GM15510 (cell line): ENCODE results near the gene ACO2.

Source experiments
- POLR2A ChIP-seq: IDR thresholded peaks from 3 replicates; pipeline ENCODE4 v1.6.1; 2011; ENCODE audit warnings: borderline replicate concordance; ENCODE audit not compliant: insufficient read length; ENCODE audit errors: extremely low read depth

Gene ACO2

DNA sequence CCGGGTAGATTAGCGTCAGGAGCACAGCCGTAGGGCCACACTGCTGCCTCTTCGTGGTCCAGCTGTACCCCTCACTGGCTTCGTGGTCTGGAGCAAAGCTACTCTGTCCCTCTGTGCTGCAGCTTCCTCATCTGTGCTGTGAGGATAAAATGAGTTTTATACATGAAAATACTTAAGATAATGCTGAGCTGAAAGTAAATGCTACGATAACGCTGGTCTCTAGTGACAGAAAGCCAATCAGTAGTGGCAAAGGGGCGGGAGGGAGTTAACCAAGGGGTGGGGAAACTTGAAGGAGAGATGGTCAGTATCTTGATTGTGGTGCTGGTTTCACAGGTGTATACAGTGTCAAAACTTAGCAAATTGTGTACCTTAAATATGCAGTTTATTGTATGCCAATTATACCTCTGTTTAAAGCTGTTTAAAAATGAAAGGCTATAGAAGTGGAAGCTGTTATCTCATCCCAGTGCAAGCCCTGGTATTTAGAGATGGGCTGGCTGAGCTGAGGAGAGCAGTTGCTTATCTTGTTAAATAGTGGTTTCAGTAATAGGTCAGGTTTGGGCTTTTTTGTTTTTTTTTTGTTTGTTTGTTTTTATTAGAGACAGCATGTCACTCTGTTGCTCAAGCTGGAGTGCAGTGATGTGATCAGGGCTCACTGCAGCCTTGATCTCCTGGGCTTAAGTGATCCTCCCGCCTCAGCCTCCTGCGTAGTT, 36.7 kb downstream of the ACO2 start:
- TF ChIP-seq POLR2A: no peak

DNA sequence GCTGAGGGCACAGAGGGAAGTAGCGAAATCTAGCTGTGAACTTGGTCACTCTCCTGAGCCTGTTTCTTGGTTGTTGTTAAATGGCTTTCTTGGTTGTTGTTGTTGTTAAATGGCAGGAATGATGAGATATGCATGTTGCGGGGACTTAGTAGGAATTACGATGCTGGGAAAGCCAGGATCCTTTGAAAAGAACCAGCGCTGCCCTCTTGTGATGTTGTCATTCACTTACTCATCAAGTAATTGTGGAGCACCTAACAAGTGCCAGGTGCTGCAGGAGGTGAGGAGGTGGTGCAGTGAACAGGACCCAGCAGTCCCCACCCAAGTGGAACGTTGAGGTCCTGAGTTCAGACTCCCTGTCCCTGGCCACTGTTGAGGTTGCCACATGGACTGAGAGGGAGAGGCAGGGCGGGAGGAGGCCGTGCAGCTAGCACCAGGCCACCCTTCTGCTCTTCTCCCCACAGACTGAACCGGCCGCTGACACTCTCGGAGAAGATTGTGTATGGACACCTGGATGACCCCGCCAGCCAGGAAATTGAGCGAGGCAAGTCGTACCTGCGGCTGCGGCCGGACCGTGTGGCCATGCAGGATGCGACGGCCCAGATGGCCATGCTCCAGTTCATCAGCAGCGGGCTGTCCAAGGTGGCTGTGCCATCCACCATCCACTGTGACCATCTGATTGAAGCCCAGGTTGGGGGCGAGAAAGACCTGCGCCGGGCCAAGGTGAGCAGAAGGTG, 38.6 kb downstream of the ACO2 start:
- TF ChIP-seq POLR2A: no peak

DNA sequence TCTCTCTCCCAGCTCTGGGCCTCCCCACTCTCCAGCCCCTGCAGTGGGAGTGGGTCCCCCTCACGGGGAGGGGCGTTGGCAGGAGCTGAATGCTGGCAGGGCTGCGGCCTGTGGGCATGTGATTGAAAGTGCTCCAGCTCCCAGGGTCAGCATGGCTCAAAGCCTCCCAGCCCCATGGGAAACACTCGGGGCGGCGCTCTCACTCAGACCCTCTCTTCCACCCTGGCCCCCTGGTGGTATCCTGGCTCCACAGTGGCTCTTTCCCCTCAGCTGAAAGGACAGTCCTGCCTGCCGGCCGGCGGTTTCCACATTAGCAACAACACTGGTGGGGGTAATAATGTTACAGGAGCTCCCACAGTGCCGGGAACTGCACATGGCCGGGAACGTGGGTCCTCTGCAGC, 39.9 kb downstream of the ACO2 start:
- no peak for TF ChIP-seq POLR2A

DNA sequence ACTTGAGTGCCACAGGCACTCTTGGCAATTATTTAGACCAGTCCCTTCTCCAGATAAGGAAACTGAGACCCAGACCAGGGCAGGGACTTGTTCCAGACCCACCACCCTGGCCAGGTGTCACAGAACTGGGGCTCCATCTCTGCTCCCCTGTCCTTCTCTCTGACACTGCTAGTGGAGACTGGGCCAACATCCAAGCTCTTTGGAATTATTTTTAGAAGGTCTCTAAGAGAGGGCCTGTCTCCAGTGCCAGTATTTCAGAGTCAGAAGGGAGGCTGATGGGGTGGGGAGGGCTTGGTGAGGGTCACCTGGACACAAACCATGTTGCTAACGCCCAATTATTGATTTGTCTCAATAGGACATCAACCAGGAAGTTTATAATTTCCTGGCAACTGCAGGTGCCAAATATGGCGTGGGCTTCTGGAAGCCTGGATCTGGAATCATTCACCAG, 42.6 kb downstream of the ACO2 start:
- no peak for TF ChIP-seq POLR2A

DNA sequence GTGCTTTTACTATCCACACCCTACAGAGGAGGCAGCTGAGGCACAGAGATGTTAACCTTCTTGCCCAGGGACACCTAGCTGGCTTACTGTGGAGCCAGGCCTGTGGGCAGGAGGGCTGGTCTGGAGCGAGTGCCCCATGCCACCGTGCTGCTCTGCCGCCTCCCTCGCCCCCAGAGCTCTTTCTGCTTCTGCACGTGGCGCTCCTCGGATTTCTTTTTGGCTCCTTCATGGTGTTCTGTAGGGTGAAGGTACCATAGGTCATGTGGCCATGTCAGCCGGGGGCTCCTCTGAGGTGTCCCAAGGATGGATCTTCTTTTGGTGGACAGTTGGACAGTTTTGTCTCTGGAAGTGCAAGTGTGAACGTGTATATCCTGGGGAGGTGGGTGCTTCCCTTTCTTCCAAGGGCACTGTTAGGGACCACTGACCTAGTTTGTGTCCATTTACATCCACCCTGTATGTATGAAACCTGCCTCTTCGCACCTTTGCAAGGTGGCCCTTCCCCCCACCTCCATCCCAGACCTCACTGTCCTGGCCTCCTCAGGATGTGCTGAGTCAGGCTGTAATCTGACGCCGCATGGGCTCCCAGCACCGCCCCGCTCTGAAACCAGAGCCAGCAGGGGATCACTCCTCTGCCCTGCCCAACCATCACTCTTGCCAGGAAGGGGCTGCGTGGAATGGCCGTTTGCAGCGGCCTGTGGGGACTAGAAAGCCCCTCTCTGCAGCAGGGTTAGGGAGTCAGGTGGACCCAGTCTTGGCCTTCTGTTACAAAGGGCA, 43.7 kb downstream of the ACO2 start:
- no peak for TF ChIP-seq POLR2A

DNA sequence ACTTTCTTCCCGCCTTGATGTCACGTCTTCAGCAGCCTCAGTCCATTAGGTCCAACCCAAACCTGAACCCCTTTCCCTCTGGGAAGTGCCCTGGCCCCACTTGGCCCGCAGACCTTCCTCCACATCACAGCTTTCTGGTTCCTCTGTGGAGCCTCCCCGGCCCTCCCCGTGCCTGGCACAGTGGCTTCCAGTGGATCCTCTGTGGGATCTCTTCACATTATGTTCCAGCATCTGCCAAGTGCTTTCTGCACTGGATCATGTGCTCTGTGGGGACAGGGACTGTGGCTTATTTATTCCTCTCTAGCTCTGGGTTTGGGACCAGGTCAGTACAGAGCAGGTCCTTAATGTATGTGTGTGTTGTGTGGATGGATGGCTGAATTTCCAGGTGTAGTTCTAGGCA, 44.5 kb downstream of the ACO2 start:
- no peak for TF ChIP-seq POLR2A

DNA sequence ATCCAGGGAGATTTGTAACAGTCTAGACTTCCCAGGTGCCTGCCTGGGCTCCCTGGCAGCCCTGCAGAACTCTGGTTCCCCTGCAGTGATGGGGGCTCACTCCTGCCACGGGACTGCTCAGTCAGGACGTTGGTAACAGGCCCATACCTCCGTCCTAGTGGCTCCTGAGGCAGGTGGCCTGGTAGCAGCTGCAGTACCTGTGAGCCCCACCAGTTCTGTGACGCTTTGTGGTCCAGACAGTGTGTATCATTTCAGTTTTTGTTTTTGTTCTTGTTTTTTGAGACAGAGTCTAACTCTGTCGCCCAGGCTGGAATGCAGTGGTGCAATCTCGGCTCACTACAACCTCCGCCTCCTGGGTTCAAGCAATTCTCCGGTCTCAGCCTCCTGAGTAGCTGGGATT, 47.5 kb downstream of the ACO2 start:
- TF ChIP-seq POLR2A: no peak

DNA sequence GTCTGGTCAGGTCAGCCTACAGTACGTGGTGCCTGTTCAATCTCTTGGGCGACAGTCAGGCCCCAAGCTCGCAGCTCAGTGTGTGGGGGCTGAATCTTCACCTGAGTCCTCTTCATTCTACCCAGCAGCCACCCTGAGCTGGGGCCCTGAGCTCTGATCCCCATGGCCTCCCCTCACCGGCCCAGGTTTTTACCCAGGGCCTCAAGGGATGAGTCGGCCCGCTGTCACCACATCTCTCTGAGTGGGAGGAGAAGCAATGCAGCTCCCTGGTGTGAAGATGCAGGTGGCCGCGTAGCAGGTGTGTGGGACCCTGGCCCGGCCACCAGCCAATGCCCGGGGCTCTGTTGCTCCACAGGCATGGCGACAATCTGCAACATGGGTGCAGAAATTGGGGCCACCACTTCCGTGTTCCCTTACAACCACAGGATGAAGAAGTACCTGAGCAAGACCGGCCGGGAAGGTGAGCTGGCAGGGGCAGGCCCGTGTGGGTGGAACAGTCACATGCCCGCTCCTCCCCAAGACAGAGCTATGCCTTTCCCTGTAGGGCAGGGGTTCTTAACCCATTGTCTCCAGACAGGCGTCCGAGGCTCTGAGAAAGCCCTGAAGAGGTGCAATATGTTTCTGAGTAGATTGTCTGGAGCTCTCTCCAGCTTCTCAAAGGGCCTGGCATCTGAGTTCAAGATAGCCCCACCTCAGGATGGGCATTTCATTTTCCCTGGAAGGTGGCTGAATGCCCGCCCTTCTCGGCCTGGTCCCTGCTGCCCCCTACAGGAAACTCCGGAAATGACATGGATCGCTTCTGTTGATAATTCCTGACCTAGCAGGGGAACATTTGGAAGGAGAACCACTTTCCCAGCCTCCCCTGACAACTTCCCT, 48.5 kb downstream of the ACO2 start:
- TF ChIP-seq POLR2A: no peak

DNA sequence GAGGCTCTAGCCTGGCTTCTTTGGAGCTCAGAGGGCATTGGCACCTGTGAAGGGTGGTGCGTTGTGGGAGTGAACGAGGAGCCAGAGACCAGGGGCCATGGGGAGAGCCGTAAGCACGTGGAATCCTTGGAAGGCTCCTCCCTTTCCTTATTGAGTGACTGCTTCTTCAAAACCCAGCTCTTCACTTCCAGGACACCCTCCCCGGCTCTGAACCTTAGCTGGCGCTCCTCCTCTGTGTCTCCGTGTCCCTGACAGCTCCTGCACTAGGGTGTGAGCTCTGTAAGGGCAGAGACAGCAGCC, 49.1 kb downstream of the ACO2 start:
- no peak for TF ChIP-seq POLR2A

DNA sequence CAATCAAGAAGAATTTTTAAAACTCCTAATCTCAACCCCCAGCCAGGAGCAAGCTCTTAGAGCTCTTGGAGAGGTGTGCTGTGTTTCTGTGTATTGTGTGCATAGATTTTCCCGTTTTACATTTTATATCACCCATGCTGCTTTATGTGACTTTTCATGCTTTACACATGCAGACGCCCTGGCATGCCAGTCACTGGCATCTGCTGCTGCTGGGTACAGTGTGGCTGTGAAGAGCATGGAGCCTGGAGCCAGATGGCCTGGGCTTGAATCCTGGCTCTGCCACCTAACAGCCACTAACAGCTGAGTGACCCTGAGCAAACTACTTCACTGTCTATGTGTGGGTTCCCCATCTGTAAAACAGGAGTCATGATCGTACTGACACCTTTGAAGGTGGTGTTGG, 52.2 kb downstream of the ACO2 start:
- no peak for TF ChIP-seq POLR2A

DNA sequence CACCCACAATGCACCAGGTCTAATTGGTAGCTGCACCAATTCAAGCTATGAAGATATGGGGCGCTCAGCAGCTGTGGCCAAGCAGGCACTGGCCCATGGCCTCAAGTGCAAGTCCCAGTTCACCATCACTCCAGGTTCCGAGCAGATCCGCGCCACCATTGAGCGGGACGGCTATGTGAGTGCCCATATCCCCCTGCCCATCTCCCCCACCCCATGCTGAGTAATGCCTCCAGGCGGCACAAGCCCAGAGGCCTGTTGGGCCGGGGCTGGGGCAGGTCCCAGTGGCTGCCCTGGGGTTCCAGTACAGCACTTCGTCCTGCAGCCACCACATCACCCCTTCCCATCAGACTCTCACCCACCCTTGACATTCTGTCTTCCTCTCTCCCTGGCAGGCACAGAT, 53.9 kb downstream of the ACO2 start:
- TF ChIP-seq POLR2A: no peak

DNA sequence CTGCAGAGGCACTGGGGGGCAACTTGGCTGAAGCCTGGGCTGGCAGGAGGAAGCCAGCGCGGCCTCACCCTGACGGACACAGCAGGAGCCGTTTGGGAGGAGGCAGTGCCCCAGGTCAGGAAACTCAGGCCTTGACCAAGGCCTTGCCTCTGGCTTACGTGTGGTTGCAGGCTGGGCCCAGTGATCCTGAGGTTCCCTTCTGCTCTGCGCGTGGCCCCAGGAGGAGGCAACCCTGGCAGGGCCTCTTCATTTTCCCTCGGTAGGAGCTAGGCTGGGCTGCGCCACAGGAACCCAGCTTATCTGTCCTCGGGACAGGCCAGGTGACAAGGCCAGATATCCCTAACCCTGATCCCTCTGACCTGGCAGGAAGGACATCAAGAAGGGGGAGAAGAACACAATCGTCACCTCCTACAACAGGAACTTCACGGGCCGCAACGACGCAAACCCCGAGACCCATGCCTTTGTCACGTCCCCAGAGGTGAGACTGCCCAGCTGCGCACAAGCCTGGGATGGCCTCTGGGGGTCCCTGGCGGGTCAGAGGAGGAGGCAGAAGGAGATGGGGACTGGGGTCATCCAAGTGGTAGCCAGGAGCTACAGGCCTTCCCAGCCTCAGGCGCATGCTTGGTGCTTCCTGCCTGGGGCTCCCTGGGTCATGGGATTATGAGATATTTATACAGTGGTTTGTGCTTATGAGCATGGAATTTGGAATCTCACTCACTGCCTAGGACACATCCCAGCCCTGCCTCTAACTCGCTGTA, 54.7 kb downstream of the ACO2 start:
- TF ChIP-seq POLR2A: peak; percentile 0

DNA sequence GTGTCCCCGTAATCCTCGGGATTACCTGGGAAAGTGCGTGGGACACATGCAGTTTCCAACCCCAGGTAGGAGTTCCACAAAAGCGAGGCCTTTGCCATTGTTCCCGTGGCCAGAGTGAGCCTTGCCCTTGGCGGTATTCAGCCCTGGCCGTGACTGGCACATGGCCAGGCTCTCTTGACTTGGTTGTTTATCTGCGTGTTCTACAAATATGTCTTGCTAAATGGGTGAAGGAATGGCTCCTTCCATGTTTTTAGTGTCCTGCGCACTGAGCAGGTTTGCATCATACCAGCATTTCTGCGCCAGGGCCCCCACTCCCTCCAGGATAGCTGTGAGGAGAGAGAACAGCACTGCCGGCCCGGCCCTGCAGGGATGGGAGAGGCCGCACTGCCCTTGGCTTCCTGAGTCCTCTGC, 55.3 kb downstream of the ACO2 start:
- TF ChIP-seq POLR2A: peak; percentile 8
